ENCODE results near the gene CACNB2.

DNA sequence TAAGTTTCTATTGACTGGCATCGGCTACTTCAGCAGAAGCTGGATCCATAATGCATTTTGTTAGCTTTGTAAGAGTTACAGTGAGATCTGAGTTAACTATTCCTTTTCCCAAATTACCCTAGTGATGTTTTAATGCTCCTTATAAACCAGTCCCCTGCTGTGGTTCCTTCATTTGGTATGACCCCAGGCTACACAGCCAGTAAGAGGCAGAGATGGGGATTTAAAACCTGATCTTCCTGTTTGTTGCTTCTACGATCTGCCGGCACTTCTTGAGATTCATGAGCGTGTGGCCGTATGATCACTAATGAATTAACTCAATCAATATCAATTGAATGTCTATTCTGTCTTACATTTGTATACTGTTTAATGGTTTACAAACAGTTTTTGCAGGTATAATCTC lies 86.1 kb downstream of the CACNB2 start:
- TF ChIP-seq GATA2 (IDR thresholded peaks at IDR 0.05; ENCODE audit: low read depth, low read length) (no peak), GATA3 (IDR thresholded peaks at IDR 0.05; ENCODE audit: low read depth, low read length) (no peak)

Data from SH-SY5Y (cell line).